Measurements from ENCODE around the gene ST3GAL6. TPM values are rescaled to one million over a fixed set of nuclear protein-coding genes. Genes with fewer than 3 reads are reported as not detected.

ST3GAL6 gene
- total and polyA plus RNA-seq, 2 of the 13 experiments (the other 11 are each of a cell fraction or from before 2014, with no cell fraction given), result 17.5 to 23.2 TPM

GRCh38 chr3:98731720-98732285 is 31.3 kb upstream of the ST3GAL6 start (continued):
- TF ChIP-seq ZNF276 (CRISPR knock-in tag; IDR thresholded peaks at IDR 0.05; ENCODE audit: low read depth), result 0 out of 2 replicates have a peak, but pooled peaks have one; percentile 35
- no peak for TF ChIP-seq MXI1 (IDR thresholded peaks at IDR 0.05; ENCODE audit: borderline replicate concordance, low read depth, low read length)
- TF ChIP-seq POGK (CRISPR knock-in tag; conservative IDR thresholded peaks at IDR 0.05), result 0 out of 2 replicates have a peak, but pooled peaks have one; percentile 6
- TF ChIP-seq ZC3H13 (CRISPR knock-in tag; IDR thresholded peaks at IDR 0.05), result no peak
- TF ChIP-seq ZBED4 (CRISPR knock-in tag; IDR thresholded peaks at IDR 0.05; ENCODE audit: borderline replicate concordance), result no peak
- no peak for TF ChIP-seq ZNF317 (CRISPR knock-in tag; IDR thresholded peaks at IDR 0.05)
- no peak for TF ChIP-seq STAT5B (CRISPR knock-in tag; IDR thresholded peaks at IDR 0.05)
- TF ChIP-seq PITX1 (CRISPR knock-in tag; IDR thresholded peaks at IDR 0.05), result no peak
- peak; percentile 80 for TF ChIP-seq HNF4G (IDR thresholded peaks at IDR 0.05; ENCODE audit: borderline replicate concordance, low read depth, low read length)
- no peak for TF ChIP-seq HNF4G (CRISPR knock-in tag; IDR thresholded peaks at IDR 0.05; ENCODE audit: borderline replicate concordance, low read depth)
- no peak for TF ChIP-seq MYPOP (CRISPR knock-in tag; IDR thresholded peaks at IDR 0.05)
- no peak for TF ChIP-seq ZBTB46 (CRISPR knock-in tag; IDR thresholded peaks at IDR 0.05; ENCODE audit: borderline replicate concordance)
- TF ChIP-seq ZNF678 (CRISPR knock-in tag; IDR thresholded peaks at IDR 0.05), result no peak
- no peak for TF ChIP-seq HINFP (CRISPR knock-in tag; IDR thresholded peaks at IDR 0.05; ENCODE audit: low read depth)
- TF ChIP-seq BHLHE40 (IDR thresholded peaks at IDR 0.05; ENCODE audit: low read length), result peak; percentile 79
- no peak for TF ChIP-seq ZBTB7B (CRISPR knock-in tag; IDR thresholded peaks at IDR 0.05)
- TF ChIP-seq ZNF547 (CRISPR knock-in tag; IDR thresholded peaks at IDR 0.05), result no peak
- TF ChIP-seq TBP (CRISPR knock-in tag; IDR thresholded peaks at IDR 0.05), result no peak
